Muscle layer of colon (tissue), 2 donors: Measurements from ENCODE around the gene ILF3.

Experiments used
- H3K27ac ChIP-seq: one replicate; pipeline ENCODE4 v1.7.0; 2013; ENCODE audit warnings: low read depth, mild to moderate bottlenecking, low read length, moderate library complexity
- H3K27me3 ChIP-seq, 2 donors: one replicate each; pipeline ENCODE4 v1.7.0; 2013; ENCODE audit warnings: low read length in 2 of 2, mild to moderate bottlenecking in 2 of 2; ENCODE audit not compliant: insufficient read depth in 2 of 2, control insufficient read depth in 1 of 2
- H3K36me3 ChIP-seq: one replicate; pipeline ENCODE4 v1.7.0; 2013; ENCODE audit warnings: mild to moderate bottlenecking, low read length; ENCODE audit not compliant: insufficient read depth
- H3K4me1 ChIP-seq: one replicate; pipeline ENCODE4 v1.7.0; 2013; ENCODE audit warnings: mild to moderate bottlenecking, low read length; ENCODE audit not compliant: insufficient read depth
- H3K4me3 ChIP-seq, 2 donors: one replicate each; pipeline ENCODE4 v1.7.0; 2013; ENCODE audit warnings: low read length in 2 of 2, low read depth in 1 of 2, mild to moderate bottlenecking in 1 of 2, moderate library complexity in 1 of 2
- H3K9ac ChIP-seq: one replicate; pipeline ENCODE4 v1.7.0; 2013; ENCODE audit warnings: low read length
- H3K9me3 ChIP-seq: one replicate; pipeline ENCODE4 v1.7.0; 2013; ENCODE audit warnings: mild to moderate bottlenecking, low read length
- donor health status: abdominal sarcoma.
- donor health status: Adenocarcinoma of cecum.

Gene ILF3

DNA sequence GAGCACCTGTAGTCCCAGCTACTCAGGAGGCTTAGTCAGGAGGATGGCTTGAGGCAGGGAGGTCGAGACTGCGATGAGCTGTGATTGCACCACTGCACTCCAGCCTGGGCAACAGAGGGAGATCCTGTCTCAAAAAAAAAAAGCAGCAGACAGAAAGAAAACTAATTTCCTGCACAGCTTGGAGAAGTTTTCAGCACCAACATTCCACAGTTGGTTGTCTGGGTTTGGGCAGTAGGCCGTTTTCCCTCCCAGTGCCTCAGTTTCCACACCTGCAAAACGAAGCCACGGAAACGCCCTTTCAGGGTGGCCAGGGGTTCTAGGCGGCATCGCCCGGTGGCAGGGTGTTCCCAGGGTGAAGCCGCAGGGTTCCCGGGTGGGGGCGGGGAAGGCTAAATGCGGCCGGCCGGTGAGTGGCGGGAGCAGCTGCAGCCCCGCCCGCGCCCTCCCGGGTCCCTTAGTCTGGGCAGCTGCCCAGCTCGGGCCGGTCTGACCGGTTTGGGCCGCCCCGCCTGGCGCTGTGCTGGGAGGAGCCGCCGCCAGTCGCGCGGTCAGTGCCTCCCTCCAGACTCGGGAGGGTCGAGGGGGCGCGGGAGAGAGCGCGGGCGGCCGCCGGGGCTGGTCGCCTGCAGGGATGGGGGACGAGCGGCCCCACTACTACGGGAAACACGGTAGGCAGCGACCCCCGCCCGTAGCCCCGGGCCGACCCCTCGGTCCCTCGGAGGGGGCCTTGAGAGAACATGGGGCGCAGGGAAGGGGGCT lies 29.0 kb upstream of the ILF3 start, which contains the start of gene SLC44A2:
TSS of gene SLC44A2 (plus strand) at position 551 of the 759 bp plus-strand sequence. CDS start at position 632, 81 bp downstream.
- Histone ChIP-seq H3K4me3 (peak within 1 kb of the TSS; percentile 50 to 74), H3K27me3 (no peaks in the 10 kb centered on the region), H3K9me3 (no peaks in the 10 kb centered on the region), H3K27ac (peak within 1 kb of the TSS; percentile 82), H3K9ac (peak within 1 kb of the TSS; percentile 65), H3K4me1 (peaks cover 11% of the 10 kb centered on the region), H3K36me3 (peaks cover 7% of the 10 kb centered on the region)

DNA sequence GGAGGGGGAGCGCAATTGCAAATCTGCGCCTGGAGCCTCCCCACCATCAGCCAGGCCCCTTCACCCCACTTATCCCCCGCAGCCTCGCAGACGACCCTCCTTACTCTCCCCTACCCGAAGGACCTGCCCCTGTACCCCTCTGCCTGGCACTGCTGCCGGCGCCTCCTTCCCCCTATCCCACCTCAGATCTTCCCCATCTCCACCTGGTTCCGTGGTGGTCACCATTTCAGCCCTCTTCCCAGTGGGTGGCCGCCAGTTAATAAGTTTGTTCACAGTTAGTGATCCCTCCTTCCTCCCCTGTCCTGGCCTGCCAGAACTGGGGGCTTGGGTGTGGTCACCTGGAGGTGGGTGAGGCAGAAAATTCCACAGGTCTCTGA lies 28.4 kb upstream of the ILF3 start:
- H3K27ac ChIP-seq = peak overlapping the region; percentile 49
- H3K27me3 ChIP-seq = no peaks in the 10 kb centered on the region
- H3K9me3 ChIP-seq = no peaks in the 10 kb centered on the region
- H3K36me3 ChIP-seq = peaks cover 7% of the 10 kb centered on the region
- H3K9ac ChIP-seq = peak overlapping the region; percentile 65
- H3K4me3 ChIP-seq = peak overlapping the region; percentile 50 to 56
- peaks cover 11% of the 10 kb centered on the region for H3K4me1 ChIP-seq

DNA sequence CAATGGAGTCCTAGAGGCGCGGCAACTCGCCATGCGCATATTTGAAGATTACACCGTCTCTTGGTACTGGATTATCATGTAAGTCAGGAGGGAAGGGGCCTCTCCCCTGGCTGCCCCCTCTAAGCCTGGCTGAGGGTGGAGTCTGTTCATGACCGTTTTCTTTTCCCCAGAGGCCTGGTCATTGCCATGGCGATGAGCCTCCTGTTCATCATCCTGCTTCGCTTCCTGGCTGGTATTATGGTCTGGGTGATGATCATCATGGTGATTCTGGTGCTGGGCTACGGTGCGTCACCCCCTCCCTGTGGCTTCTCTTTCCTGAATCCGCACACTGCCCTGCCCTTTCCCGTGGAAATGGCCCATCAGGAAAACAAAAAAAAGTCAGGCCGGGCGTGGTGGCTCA lies 22.3 kb upstream of the ILF3 start:
- Histone ChIP-seq H3K4me1 (no peaks in the 10 kb centered on the region), H3K9me3 (no peaks in the 10 kb centered on the region), H3K27ac (no peak overlapping the region), H3K36me3 (peaks cover 24% of the 10 kb centered on the region), H3K27me3 (no peaks in the 10 kb centered on the region), H3K4me3 (no peak overlapping the region), H3K9ac (no peak overlapping the region)

DNA sequence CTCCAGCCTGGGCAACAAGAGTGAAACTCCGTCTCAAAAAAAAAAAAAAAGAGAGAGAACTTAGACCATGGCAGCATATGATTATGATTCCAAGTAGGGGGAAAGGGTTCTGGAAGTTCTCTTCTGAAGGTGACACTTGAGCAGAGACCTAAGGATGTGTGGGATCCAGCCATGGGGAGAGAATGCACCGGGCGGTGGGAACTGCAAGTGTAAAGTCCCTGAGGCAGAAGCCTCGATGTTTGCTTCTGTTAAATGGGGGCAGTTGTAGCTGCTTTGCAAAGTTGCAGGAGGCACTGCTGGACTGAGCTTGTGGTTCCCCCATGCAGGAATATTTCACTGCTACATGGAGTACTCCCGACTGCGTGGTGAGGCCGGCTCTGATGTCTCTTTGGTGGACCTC lies 19.7 kb upstream of the ILF3 start:
- Histone ChIP-seq H3K9me3 (no peaks in the 10 kb centered on the region), H3K36me3 (peaks cover 26% of the 10 kb centered on the region)

DNA sequence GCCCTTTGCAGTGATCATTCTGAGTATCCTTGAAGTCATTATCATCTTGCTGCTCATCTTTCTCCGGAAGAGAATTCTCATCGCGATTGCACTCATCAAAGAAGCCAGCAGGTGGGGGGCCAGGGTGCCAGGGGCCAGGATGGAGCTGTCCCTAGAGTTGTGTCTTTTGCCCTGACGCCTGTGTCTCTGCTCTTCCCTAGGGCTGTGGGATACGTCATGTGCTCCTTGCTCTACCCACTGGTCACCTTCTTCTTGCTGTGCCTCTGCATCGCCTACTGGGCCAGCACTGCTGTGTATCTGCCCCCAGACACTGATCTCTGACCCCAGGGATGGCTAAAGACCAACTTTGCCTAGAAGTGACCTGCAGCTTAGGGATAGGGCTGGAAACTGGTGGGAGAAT lies 19.2 kb upstream of the ILF3 start:
- Histone ChIP-seq H3K27ac (no peak overlapping the region), H3K36me3 (peaks cover 26% of the 10 kb centered on the region), H3K4me1 (no peaks in the 10 kb centered on the region), H3K9me3 (no peaks in the 10 kb centered on the region), H3K4me3 (no peak overlapping the region), H3K27me3 (no peaks in the 10 kb centered on the region), H3K9ac (no peak overlapping the region)

More for the DNA sequence above, 19.7 kb upstream of the ILF3 start:
- Histone ChIP-seq H3K4me1 (no peaks in the 10 kb centered on the region), H3K27ac (no peak overlapping the region), H3K4me3 (no peak overlapping the region), H3K27me3 (no peaks in the 10 kb centered on the region), H3K9ac (no peak overlapping the region)

DNA sequence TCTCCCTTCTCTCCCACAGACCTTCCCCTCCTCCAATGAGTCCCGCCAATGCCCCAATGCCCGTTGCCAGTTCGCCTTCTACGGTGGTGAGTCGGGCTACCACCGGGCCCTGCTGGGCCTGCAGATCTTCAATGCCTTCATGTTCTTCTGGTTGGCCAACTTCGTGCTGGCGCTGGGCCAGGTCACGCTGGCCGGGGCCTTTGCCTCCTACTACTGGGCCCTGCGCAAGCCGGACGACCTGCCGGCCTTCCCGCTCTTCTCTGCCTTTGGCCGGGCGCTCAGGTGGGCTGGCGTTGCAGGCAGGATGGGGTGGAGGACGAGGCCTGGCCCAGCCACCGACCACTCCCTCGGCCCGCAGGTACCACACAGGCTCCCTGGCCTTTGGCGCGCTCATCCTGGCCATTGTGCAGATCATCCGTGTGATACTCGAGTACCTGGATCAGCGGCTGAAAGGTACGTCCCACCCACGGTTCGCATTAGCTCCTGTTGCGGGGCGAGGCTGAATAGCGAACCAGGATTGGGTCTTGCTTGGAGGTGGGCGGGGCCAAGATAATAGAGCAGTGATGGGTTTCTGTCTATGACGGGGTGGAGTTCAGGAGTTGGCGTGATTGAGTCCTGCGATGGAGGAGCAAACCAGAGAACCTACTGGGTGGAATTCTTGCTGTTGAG lies 17.7 kb upstream of the ILF3 start:
- Histone ChIP-seq H3K9me3 (no peaks in the 10 kb centered on the region), H3K4me3 (no peak overlapping the region), H3K9ac (no peak overlapping the region), H3K36me3 (peaks cover 33% of the 10 kb centered on the region), H3K4me1 (no peaks in the 10 kb centered on the region), H3K27me3 (no peaks in the 10 kb centered on the region), H3K27ac (no peak overlapping the region)

DNA sequence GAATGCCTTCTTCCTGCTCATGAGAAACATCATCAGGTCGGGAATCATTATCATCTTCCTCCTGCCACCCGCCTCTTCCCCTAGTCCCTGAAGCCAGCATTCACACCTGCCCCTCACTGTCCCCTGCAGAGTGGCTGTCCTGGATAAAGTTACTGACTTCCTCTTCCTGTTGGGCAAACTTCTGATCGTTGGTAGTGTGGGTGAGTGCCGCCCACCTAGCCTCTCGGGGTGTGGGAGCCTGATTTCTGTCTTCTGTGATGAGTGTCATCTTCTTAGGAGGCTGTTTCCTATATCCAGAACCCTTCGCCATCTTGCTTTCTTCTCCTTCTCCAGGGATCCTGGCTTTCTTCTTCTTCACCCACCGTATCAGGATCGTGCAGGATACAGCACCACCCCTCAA lies 16.3 kb upstream of the ILF3 start:
- Histone ChIP-seq H3K9ac (no peak overlapping the region), H3K27ac (no peak overlapping the region), H3K9me3 (no peaks in the 10 kb centered on the region), H3K27me3 (no peaks in the 10 kb centered on the region), H3K4me1 (no peaks in the 10 kb centered on the region), H3K4me3 (no peak overlapping the region), H3K36me3 (peaks cover 31% of the 10 kb centered on the region)

DNA sequence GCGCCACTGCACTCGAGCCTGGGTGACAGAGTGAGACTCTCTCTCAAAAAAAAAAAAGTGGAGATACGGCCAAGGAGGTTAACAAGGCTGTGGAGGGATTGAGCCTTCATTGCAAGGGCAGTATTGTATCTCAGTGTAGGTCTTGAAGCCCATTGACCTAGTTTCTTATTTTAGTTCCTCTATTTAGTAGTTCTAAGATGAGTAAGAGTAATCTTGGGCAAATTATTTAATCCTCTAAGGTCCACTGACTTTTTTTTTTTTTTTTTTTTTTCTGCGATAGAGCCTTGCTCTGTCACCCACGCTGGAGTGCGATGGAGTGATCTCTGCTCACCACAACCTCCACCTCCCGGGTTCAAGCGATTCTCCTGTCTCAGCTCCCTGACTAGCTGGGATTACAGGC lies 14.3 kb upstream of the ILF3 start:
- Histone ChIP-seq H3K4me1 (peaks cover 10% of the 10 kb centered on the region), H3K36me3 (peaks cover 34% of the 10 kb centered on the region), H3K27ac (no peak overlapping the region)

DNA sequence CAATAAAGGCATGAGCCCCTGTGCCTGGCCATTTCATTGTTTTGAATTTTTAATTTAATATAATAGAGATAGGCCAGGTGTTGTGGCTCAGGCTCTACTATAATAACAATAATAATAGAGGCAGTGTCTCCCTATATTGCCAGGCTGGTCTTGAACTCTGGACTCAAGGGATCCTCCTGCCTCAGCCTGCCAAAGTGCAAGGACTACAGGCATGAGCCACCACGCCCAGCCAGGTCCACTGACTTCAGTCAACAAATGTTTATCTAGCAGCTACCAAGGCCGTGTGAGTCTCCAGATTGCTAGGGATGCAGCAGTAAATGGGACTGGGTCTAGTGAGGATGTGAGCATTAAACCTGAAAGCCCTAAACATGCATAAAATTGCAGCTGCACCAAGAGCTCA lies 13.8 kb upstream of the ILF3 start:
- Histone ChIP-seq H3K9ac (no peak overlapping the region), H3K4me3 (no peak overlapping the region), H3K9me3 (no peaks in the 10 kb centered on the region), H3K27ac (no peak overlapping the region), H3K4me1 (peaks cover 10% of the 10 kb centered on the region), H3K27me3 (no peaks in the 10 kb centered on the region), H3K36me3 (peaks cover 29% of the 10 kb centered on the region)

More for the DNA sequence above, 14.3 kb upstream of the ILF3 start:
- H3K9ac ChIP-seq = no peak overlapping the region
- H3K4me3 ChIP-seq = no peak overlapping the region
- H3K27me3 ChIP-seq = no peaks in the 10 kb centered on the region
- no peaks in the 10 kb centered on the region for H3K9me3 ChIP-seq

DNA sequence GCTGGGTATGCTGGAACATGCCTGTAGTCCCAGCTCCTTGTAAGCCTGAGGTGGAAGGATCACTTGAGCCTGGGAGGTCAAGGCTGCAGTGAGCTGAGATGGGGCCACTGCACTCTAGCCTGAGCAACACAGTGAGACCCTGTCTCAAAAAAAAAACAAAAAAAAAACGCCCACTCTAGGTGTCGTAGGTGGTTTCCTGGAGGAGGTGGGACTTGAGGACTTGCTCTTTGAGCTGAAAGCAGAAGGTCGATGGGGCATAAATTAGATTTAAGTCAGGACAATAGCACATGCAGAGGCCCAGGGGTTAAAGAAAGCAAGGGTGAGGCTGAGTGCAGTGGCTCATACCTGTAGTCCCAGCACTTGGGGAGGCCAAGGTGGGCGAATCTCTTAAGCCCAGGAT lies 12.9 kb upstream of the ILF3 start:
- H3K9ac ChIP-seq = no peak overlapping the region
- H3K4me3 ChIP-seq = no peak overlapping the region
- peaks cover 10% of the 10 kb centered on the region for H3K4me1 ChIP-seq
- H3K36me3 ChIP-seq = peaks cover 28% of the 10 kb centered on the region
- H3K27ac ChIP-seq = no peak overlapping the region
- no peaks in the 10 kb centered on the region for H3K27me3 ChIP-seq
- H3K9me3 ChIP-seq = no peaks in the 10 kb centered on the region

DNA sequence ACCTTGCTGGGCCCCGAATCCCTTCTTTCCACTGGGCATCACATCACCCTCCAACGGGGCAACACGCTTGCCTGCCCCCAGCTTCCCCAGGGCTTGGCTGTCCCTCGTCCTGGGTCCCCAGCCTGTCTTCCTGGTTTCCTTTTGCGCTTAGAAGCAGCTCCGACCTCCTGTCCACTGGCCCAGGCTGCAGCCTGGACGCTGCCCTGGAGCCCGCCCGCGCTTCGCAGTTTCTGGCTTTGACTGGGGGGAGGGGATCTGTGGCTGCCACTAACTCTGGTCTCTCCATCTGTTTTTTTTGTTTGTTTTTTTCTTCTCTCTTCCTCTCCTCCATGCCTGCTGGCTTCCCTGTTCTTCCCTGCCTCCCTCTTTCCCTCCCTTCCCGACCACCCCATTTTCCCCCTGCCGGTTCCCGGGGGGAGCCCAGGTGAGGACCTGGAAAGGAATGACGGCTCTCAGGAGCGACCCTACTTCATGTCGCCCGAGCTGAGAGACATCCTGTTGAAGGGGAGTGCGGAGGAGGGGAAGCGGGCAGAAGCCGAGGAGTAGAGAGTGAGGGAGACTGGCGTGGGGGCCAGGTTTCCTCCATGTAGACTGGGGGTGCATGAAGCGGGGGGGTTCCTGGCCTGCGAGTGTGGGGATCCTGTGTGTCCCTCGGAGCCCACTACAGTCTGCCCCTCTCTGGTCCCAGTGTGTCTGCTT lies 11.5 kb upstream of the ILF3 start:
- no peaks in the 10 kb centered on the region for H3K27me3 ChIP-seq
- no peak overlapping the region for H3K4me3 ChIP-seq
- no peaks in the 10 kb centered on the region for H3K9me3 ChIP-seq
- H3K9ac ChIP-seq = no peak overlapping the region
- H3K4me1 ChIP-seq = peaks cover 10% of the 10 kb centered on the region
- H3K36me3 ChIP-seq = peaks cover 25% of the 10 kb centered on the region
- no peak overlapping the region for H3K27ac ChIP-seq
